DND-41 (cell line): ENCODE measurements around the gene MBNL2.

Experiments used
- EZH2 ChIP-seq: IDR thresholded peaks from 3 replicates; pipeline ENCODE4 v1.6.1; 2012; ENCODE audit warnings: borderline replicate concordance, low read depth, mild to moderate bottlenecking, moderate library complexity, low read length, inconsistent platforms; ENCODE audit not compliant: severe bottlenecking
- TF ChIP-seq, protein P1 (sequence below): IDR thresholded peaks from 2 replicates; pipeline ENCODE4 v1.5.1; 2012; ENCODE audit warnings: borderline replicate concordance, low read length, moderate library complexity, mild to moderate bottlenecking; ENCODE audit not compliant: poor library complexity, severe bottlenecking; ENCODE audit errors: extremely low read depth

GRCh38 chr13:97386801-97387484 lies 164.8 kb downstream of the MBNL2 start:
- TF ChIP-seq, protein P1, sequence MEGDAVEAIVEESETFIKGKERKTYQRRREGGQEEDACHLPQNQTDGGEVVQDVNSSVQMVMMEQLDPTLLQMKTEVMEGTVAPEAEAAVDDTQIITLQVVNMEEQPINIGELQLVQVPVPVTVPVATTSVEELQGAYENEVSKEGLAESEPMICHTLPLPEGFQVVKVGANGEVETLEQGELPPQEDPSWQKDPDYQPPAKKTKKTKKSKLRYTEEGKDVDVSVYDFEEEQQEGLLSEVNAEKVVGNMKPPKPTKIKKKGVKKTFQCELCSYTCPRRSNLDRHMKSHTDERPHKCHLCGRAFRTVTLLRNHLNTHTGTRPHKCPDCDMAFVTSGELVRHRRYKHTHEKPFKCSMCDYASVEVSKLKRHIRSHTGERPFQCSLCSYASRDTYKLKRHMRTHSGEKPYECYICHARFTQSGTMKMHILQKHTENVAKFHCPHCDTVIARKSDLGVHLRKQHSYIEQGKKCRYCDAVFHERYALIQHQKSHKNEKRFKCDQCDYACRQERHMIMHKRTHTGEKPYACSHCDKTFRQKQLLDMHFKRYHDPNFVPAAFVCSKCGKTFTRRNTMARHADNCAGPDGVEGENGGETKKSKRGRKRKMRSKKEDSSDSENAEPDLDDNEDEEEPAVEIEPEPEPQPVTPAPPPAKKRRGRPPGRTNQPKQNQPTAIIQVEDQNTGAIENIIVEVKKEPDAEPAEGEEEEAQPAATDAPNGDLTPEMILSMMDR: no peak
- TF ChIP-seq EZH2: no peak
